Measurements from ENCODE around the gene UNG.
"Not testable (repeated sequence)": the region's sequence is repeated elsewhere in the genome, so short reads cannot be mapped to it uniquely, and the experiment has no call there.

Gene UNG

DNA sequence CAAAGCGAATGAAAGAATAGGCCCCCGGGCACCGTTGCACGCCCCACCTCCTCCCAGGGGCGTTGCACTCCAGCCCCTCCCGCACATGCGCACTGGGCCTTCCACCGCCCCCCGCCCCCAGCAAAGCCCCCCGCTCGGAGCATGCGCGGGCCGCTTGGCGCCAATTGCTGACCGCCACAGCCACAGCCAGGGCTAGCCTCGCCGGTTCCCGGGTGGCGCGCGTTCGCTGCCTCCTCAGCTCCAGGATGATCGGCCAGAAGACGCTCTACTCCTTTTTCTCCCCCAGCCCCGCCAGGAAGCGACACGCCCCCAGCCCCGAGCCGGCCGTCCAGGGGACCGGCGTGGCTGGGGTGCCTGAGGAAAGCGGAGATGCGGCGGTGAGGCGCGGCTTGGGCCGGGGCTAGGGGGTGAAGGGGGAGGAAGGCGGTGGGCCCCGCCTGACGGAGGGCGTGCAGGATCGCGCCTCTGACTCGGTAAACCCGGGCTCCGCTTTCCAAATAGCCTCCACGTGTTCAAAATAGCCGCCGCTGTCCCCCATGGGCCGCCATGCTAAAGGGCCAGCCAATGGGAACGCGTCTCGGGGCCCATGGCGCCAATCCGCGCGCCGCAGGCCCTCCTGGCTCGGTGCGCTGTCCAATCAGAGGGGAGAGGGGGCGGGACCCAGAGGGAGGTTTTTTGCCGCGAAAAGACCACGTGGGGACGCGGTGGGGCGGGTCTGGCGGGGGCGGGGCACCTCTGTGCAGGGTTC lies at the start of gene UNG:
UNG (plus strand) TSS at position 163 of the 748 bp plus-strand sequence; CDS start at position 246, 83 bp downstream.
- Histone ChIP-seq H3K9ac (ENCODE audit: low read depth, low read length) (peak within 1 kb of the TSS; percentile 83), H3K4me3 (ENCODE audit: low read depth, low read length) (peak within 1 kb of the TSS; percentile 70), H3K27me3 (ENCODE audit: control insufficient read depth, insufficient read depth, low read length) (peaks cover 3% of the 10 kb centered on the region), H3K36me3 (ENCODE audit: control insufficient read depth, insufficient read depth, low read length) (peaks cover 17% of the 10 kb centered on the region), H3K4me1 (ENCODE audit: control insufficient read depth, insufficient read depth, low read length) (no peaks in the 10 kb centered on the region), H3K9me3 (ENCODE audit: control insufficient read depth, insufficient read depth, low read length) (no peaks in the 10 kb centered on the region)

DNA sequence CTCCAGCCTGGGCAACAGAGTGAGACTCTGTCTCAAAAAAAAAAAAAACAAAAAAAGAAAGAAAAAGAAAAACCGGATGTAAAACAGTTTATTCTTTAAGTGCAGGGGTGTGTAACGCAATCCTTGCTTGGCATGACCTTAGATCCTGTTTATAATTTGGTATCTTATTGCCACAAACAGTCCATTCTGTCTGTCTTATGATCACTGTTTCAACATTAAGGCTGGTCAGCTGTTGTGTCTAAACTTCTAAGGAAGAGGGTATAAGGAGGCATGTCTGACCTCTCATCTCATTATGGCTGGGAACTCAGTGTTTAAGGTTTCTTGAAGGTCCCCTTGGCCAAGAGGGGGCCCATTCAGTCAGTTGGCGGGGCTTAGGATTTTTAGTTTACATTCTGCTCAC lies 48.7 kb upstream of the UNG start:
- not testable (repeated sequence) for H3K4me1 ChIP-seq (ENCODE audit: control insufficient read depth, insufficient read depth, low read length); H3K36me3 ChIP-seq (ENCODE audit: control insufficient read depth, insufficient read depth, low read length); H3K9me3 ChIP-seq (ENCODE audit: control insufficient read depth, insufficient read depth, low read length); H3K4me3 ChIP-seq (ENCODE audit: low read depth, low read length); H3K27me3 ChIP-seq (ENCODE audit: control insufficient read depth, insufficient read depth, low read length); H3K9ac ChIP-seq (ENCODE audit: low read depth, low read length)

DNA sequence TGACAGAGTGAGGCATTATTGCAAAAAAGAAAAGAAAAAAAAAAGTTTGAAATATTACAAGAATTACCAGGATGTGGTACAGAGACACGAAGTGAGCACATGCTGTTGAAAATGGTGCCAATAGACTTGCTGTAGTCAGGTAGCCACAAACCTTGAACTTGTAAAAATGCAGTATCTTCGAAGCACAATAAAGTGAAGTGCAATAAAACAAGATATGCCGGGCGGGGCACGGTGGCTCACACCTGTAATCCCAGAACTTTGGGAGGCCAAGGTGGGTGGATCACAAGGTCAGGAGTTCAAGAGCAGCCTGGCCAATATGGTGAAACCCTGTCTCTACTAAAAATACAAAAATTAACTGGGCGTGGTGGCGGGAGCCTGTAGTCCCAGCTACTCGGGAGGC lies 47.6 kb upstream of the UNG start:
- H3K4me3 ChIP-seq (ENCODE audit: low read depth, low read length); H3K36me3 ChIP-seq (ENCODE audit: control insufficient read depth, insufficient read depth, low read length); H3K4me1 ChIP-seq (ENCODE audit: control insufficient read depth, insufficient read depth, low read length); H3K9ac ChIP-seq (ENCODE audit: low read depth, low read length); H3K27me3 ChIP-seq (ENCODE audit: control insufficient read depth, insufficient read depth, low read length); H3K9me3 ChIP-seq (ENCODE audit: control insufficient read depth, insufficient read depth, low read length): not testable (repeated sequence)

DNA sequence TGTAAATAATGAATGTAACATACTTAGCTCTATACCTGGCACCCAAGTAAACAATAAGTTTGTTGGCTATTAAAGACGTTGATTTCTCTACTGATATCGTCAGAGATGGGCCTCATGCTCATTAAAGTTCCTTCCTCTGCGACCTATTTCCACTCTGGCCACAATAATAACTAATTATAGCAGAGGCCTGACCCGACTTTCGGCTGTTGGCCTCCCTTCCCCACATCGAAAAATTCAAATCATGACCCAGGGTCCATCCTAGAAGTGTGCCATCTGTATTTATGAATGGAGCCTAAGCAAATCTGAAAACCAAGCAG lies 45.3 kb upstream of the UNG start:
- Histone ChIP-seq H3K9ac (ENCODE audit: low read depth, low read length) (no peak overlapping the region), H3K4me1 (ENCODE audit: control insufficient read depth, insufficient read depth, low read length) (peaks cover 3% of the 10 kb centered on the region), H3K9me3 (ENCODE audit: control insufficient read depth, insufficient read depth, low read length) (no peaks in the 10 kb centered on the region), H3K27me3 (ENCODE audit: control insufficient read depth, insufficient read depth, low read length) (no peaks in the 10 kb centered on the region), H3K4me3 (ENCODE audit: low read depth, low read length) (peak overlapping the region; percentile 73), H3K36me3 (ENCODE audit: control insufficient read depth, insufficient read depth, low read length) (no peaks in the 10 kb centered on the region)

DNA sequence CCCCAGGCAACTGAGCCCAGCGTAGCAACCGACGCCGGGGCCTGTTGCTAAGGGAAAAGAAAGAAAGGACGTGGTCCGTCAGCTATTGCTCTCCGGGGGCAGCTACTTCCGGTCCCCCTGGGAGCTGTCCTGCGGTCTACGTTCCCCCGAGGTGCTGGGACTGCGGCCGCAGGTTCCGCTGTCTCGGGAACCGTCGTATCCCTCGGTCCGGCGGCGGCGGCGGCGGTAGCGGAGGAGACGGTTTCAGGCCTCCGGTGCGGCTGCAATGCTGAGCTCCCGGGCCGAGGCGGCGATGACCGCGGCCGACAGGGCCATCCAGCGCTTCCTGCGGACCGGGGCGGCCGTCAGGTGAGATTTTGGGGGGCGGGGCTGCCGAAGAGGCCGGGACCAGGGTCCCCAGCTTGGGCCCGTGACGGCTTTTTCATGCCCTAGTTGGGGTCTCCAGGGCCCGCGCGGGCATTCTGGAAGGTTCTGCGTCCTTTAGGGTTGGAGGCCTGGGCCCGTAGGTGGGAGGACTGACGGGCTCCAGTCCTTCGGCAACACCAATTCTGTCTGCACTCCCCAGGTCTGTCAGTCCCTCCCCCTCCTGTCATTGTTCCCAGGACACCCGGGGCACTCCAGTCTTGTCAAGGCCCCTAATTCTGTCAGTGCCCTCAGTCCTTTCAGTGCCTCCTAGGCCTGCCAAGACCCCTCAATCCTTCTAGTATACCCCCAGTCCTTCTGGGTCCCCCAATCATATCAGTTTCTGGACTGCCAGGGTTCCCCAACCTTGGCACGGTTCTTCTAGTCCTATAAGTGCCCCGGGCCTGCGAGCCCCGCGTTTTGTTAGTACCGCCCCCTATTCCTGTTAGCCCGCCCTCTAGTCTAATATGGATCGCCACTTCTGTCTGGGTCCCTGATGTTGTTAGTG lies 44.7 kb upstream of the UNG start, which contains the start of gene USP30:
USP30 (plus strand) TSS at position 163 of the 910 bp plus-strand sequence; CDS start at position 266, 103 bp downstream.
- Histone ChIP-seq H3K4me3 (ENCODE audit: low read depth, low read length) (peak within 1 kb of the TSS; percentile 73), H3K9ac (ENCODE audit: low read depth, low read length) (peak within 1 kb of the TSS; percentile 83), H3K36me3 (ENCODE audit: control insufficient read depth, insufficient read depth, low read length) (no peaks in the 10 kb centered on the region), H3K27me3 (ENCODE audit: control insufficient read depth, insufficient read depth, low read length) (no peaks in the 10 kb centered on the region), H3K9me3 (ENCODE audit: control insufficient read depth, insufficient read depth, low read length) (no peaks in the 10 kb centered on the region), H3K4me1 (ENCODE audit: control insufficient read depth, insufficient read depth, low read length) (peaks cover 3% of the 10 kb centered on the region)

DNA sequence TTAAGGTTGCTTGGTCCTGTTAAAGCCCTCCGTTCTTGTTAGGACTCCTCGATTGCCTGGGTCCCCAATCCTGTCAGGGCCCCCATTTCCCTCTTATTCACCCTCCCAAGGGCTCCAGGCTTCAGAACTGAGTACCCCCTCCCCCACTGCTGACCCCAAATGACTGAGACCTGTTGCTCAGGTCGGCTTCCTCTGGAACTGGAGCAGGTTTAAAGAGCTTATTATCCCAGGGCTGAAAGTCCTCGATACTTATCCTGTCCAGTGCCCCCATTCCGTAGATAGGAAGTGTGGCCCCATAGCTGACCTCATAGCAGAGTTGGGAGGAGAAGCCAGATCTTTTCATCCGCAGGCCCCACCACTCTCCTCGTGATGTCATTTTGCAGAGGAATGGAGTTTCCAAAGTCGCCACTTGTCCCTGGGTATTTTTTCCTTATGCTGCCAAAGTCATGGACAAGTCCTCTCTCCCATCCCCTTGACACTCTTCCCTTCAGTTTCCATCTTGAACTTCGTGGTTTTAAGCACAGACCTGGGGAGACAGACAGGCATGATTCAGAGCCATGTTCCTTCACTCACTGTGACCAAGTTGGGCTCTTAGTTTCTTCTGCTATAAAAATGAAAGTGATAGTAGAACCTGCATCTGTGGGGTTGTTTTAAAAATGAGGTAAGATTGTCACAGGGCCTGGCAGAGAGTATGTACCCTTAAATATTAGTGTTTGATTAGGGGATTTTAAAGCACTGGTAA lies 43.8 kb upstream of the UNG start:
- Histone ChIP-seq H3K36me3 (ENCODE audit: control insufficient read depth, insufficient read depth, low read length) (no peaks in the 10 kb centered on the region), H3K27me3 (ENCODE audit: control insufficient read depth, insufficient read depth, low read length) (no peaks in the 10 kb centered on the region), H3K4me1 (ENCODE audit: control insufficient read depth, insufficient read depth, low read length) (peaks cover 3% of the 10 kb centered on the region)

DNA sequence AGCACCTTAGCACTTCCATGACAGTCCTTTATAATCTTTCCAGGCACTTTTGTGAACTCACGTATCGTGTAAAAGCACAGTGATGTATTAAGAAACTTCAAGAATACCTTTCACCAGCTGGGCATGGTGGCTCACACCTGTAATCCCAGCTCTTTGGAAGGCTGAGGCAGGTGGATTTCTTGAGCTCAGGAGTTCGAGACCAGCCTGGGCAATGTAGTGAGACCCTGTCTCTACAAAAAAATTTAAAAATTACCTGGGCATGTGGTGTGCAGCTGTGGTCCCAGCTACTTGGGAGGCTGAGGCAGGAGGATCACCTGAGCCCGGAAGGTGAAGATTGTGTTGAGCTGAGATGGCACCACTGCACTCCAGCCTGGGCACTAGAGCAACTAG lies 43.3 kb upstream of the UNG start:
- H3K36me3 ChIP-seq (ENCODE audit: control insufficient read depth, insufficient read depth, low read length); H3K27me3 ChIP-seq (ENCODE audit: control insufficient read depth, insufficient read depth, low read length); H3K4me3 ChIP-seq (ENCODE audit: low read depth, low read length); H3K4me1 ChIP-seq (ENCODE audit: control insufficient read depth, insufficient read depth, low read length); H3K9ac ChIP-seq (ENCODE audit: low read depth, low read length); H3K9me3 ChIP-seq (ENCODE audit: control insufficient read depth, insufficient read depth, low read length): not testable (repeated sequence)

More for the DNA sequence above, 43.8 kb upstream of the UNG start:
- H3K9me3 ChIP-seq (ENCODE audit: control insufficient read depth, insufficient read depth, low read length), result no peaks in the 10 kb centered on the region
- H3K9ac ChIP-seq (ENCODE audit: low read depth, low read length), result peak overlapping the region; percentile 12
- peak overlapping the region; percentile 73 for H3K4me3 ChIP-seq (ENCODE audit: low read depth, low read length)

DNA sequence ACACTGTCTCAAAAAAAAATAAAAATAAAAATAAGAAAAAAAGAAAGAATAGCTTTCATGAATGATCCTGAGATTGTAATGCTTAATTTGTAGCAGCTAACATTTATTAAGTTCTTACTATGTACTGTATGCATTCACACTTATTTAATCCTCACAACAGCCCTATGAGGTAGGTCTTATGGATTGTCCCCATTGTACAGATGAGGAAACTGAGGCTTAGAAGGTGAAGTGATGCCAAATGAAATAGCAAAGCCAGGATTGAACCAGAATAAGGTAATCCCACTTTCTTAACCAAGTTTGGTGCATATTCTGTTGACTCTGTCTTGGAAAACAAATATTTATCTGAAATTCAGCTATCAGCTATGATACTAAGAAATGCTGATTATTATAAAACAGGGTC lies 42.9 kb upstream of the UNG start:
- H3K4me1 ChIP-seq (ENCODE audit: control insufficient read depth, insufficient read depth, low read length), result peaks cover 3% of the 10 kb centered on the region
- H3K9me3 ChIP-seq (ENCODE audit: control insufficient read depth, insufficient read depth, low read length), result no peaks in the 10 kb centered on the region
- no peak overlapping the region for H3K9ac ChIP-seq (ENCODE audit: low read depth, low read length)
- H3K4me3 ChIP-seq (ENCODE audit: low read depth, low read length), result no peak overlapping the region
- H3K36me3 ChIP-seq (ENCODE audit: control insufficient read depth, insufficient read depth, low read length), result no peaks in the 10 kb centered on the region
- H3K27me3 ChIP-seq (ENCODE audit: control insufficient read depth, insufficient read depth, low read length), result no peaks in the 10 kb centered on the region

DNA sequence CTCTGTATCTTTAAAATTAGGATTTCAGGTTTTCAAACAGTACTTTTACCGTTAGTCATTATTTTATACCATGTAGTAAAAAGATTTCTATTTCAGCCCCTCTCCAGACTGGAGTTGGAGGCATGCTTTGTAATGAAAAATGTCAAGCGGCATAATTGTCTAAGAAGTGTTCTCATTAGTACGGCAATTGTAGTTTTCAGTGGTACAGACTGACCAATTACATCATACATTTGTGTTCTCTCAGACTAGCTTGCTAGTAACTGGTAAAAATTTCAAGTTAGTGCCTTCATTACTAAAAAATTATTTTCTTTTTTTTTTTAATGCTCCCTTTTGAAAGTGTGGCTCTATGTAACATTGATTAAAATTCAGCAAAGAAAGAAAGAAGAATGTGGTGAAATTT lies 40.5 kb upstream of the UNG start:
- no peaks in the 10 kb centered on the region for H3K36me3 ChIP-seq (ENCODE audit: control insufficient read depth, insufficient read depth, low read length)
- H3K27me3 ChIP-seq (ENCODE audit: control insufficient read depth, insufficient read depth, low read length), result no peaks in the 10 kb centered on the region
- H3K4me3 ChIP-seq (ENCODE audit: low read depth, low read length), result no peak overlapping the region
- H3K4me1 ChIP-seq (ENCODE audit: control insufficient read depth, insufficient read depth, low read length), result peaks cover 3% of the 10 kb centered on the region
- H3K9ac ChIP-seq (ENCODE audit: low read depth, low read length), result no peak overlapping the region
- no peaks in the 10 kb centered on the region for H3K9me3 ChIP-seq (ENCODE audit: control insufficient read depth, insufficient read depth, low read length)

DNA sequence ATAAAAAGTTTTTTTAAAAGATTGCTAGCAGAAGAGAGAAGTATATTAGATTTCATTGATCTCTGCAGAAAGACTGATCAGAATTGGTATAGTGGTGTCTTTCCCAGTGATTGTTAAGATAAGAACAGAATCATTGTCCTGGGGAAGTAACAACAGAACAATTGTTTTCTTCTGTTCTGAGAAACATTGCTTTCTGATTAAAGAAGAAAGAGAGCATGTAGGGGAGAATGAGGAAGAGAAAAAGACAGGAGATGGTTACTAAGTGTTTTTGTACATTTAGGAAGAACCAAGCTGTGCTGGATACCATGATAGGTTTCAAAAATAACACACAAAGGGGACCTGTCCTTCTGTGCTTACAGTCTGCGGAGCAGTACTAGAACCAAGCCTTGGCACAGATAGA lies 40.0 kb upstream of the UNG start:
- Histone ChIP-seq H3K9me3 (ENCODE audit: control insufficient read depth, insufficient read depth, low read length) (no peaks in the 10 kb centered on the region), H3K9ac (ENCODE audit: low read depth, low read length) (no peak overlapping the region), H3K27me3 (ENCODE audit: control insufficient read depth, insufficient read depth, low read length) (no peaks in the 10 kb centered on the region), H3K4me1 (ENCODE audit: control insufficient read depth, insufficient read depth, low read length) (peaks cover 3% of the 10 kb centered on the region), H3K4me3 (ENCODE audit: low read depth, low read length) (no peak overlapping the region), H3K36me3 (ENCODE audit: control insufficient read depth, insufficient read depth, low read length) (no peaks in the 10 kb centered on the region)

DNA sequence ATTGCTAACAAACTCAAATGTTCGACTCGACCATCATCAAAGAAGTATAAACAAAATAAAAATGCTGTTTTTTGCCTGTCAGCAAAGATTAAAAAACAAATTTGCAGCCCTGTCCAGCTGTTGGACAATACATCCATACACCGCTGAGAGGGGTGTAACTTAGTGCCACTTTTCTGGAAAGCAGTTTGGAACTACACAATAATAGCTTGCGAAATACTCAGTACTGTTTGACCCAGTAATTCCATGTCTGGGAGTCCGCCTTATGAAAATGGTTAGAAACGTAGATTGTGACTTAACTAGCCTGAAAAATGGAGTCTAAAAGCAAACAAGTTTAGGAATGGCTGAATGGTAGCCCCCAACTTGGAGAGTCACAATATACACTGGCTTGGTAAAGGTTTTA lies 38.6 kb upstream of the UNG start:
- Histone ChIP-seq H3K9me3 (ENCODE audit: control insufficient read depth, insufficient read depth, low read length) (no peaks in the 10 kb centered on the region), H3K9ac (ENCODE audit: low read depth, low read length) (no peak overlapping the region), H3K4me1 (ENCODE audit: control insufficient read depth, insufficient read depth, low read length) (no peaks in the 10 kb centered on the region)

More for the DNA sequence above, 38.6 kb upstream of the UNG start:
- Histone ChIP-seq H3K36me3 (ENCODE audit: control insufficient read depth, insufficient read depth, low read length) (no peaks in the 10 kb centered on the region), H3K4me3 (ENCODE audit: low read depth, low read length) (no peak overlapping the region), H3K27me3 (ENCODE audit: control insufficient read depth, insufficient read depth, low read length) (no peaks in the 10 kb centered on the region)

All from iPS-15b (cell line).